HG03066 (cell line): Measurements from ENCODE around the gene ARID4B.

Experiments
- ATAC-seq: cut with Tn5 transposase; IDR thresholded peaks from one replicate; pipeline ENCODE4 v1.9.1; 2021; ENCODE audit warnings: low read depth; ENCODE audit not compliant: unreplicated experiment

ARID4B gene

DNA sequence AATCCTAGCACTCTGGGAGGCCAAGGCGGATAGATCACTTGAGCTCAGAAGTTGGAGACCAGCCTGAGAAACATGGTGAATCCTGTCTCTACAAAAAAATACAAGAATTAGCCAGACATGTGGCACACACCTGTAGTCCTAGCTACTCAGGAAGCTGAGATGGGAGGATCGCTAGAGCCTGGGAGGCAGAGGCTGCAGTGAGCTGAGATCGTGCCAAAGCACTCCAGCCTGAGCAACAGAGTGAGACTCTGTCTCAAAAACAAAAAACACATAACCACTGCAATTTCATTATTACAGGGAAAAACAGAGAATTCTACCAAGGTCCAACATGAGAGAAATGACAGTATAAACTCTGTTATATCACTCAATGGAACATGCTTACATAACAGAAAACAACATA lies 194.9 kb downstream of the ARID4B start:
- no peak for ATAC-seq

GRCh38 chr1:235131961-235132360 lies 196.0 kb downstream of the ARID4B start:
- no peak for ATAC-seq

DNA sequence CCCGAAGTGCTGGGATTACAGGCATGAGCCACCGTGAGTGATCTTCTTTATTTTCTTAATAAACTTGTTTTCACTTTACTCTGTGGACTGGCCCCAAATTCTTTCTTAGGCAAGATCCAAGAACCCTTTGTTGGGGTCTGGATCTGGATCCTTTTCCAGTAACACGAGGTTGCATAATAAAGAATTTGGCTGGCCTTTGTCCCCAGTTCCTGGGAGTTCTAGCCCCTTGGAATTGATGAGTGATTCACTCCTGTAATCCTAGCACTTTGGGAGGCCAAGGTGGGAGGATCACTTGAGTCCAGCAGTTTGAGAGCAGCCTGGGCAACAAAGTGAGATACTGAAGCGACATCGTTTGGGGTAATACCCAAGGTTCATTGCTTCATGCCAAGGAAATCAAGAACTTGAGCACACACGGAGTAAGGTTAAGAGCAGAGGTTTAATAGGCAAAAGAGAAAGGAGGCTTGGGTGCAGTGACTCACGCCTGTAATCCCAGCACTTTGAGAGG lies 197.2 kb downstream of the ARID4B start:
- ATAC-seq: no peak

DNA sequence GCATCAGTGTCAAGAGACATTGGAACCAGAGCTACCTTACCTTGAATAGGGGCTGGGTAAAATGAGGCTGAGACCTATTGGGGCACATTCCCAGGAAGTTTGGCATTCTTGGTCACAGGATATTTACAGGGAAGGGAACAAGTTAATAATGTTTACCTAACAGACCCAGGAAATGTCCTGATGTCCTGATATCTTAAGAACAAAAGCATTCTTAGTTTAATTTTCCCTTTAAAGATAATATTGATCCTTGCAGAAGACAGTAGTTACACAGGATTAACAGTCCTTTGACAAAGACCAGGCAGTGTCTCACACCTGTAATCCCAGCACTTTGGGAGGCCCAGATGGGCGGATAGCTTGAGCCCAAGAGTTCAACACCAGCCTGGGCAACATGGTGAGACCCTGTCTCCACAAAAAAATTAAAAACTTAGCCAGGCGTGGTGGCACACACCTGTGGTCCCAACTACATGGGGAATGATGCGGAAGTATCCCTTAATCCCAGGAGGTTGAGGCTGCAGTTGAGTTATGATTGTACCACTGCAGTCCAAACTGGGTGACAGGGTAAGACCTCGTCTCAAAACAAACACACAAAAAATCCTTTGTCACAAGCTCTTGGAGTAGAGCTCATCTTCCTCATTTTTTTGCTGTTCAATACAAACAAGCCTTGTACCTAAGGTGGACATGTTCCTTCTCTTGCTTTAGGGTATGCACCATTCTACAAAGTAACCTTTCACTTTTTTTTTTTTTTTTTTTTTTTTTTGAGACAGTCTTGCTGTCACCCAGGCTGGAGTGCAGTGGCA lies 198.0 kb downstream of the ARID4B start:
- ATAC-seq: no peak

DNA sequence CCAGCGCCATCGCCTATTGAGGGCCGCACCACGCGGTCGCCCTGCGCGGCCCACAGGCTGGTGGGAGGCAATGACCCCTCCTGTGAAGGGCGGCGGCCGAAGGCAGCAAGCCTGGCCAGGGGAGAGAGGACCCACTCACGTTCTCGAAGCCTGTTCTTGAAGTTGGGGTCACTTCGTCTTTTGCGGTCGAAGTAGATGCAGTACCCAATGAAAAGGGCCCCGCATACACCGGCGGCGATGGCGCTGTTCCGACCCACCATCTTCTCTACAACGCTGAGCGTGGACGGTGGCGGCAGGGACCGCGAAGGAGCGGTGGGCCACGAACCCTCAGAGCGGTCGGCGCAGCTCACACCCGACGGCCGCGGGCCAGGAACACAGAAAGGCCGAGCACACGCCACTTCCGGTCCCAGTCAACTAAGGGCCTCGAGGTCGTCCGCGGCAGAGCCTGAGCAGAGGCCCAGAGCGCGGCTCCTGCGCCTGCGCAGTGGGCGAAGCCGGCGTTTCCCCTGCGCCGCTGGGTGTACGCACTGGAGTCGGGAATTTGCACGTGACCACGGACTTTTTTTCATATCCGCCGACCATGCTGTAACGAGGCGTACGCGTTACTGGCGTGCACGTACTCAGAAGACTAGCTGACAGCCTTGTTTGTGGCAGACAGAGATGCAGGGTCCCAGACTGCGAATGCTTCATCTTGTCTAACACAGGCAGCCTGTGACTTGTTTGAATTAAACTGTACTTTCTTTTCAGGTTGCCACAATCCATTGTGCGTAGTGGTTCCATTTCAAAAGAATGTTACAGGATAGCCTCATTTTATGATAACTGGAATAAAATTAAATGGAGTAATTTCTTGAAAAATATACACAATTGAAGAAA lies 199.3 kb downstream of the ARID4B start, which contains the start of gene TOMM20:
TOMM20 (minus strand) TSS at position 382 of the 873 bp plus-strand sequence; CDS start at position 260, 122 bp downstream.
- peak; percentile 93 for ATAC-seq

DNA sequence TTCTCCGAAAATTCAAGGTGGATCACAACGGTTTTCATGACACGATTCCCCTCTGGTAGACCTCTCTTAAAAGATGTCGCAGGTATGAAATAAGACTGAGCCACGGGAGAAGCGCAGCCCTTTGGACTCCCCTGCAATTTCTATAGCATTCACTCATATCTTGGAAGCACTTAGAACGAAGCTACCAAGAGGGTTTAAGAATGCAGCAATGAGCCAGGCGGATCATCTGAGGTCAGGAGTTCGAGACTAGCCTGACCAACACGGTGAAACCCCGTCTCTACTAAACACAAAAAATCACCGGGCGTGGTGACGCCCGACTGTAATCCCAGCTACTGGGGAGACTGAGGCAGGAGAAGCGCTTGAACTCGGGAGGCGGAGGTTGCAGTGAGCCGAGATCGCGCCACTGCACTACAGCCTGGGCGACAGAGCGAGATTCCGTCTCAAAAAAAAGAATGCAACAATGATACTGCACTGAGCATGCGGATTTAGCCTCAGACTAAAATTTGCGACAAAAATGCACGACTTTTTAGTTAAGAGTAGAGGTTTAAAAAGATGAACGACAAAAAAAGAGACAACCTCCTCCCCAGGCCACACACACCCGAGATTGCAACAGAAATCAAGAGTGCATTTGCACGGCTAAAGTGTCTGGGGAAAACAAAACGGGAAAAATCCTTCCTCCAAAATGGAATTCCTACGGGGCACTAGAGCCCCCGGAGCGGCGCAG lies 200.1 kb downstream of the ARID4B start:
- ATAC-seq: no peak

- no peak for ATAC-seq
Measured at GRCh38 chr1:235127203-235127602, 200.8 kb downstream of the ARID4B start.

DNA sequence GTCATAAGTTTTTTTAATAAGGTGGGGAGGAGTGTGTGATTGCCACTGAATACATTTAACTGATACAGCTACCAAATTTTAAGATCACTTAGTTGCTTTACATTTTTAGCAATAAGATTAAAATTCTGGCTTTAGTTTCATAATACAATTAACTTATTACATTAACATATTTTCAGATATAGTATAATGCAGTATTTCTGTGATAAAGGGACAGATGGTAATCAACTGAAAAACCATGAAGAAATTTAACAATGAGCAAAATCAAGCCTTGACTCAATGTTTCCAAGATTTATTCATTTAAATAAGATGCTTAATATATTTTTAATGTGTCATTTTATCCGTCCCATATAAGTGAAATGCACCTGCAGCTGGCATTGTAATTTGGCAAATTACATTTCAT lies 203.3 kb downstream of the ARID4B start:
- ATAC-seq: no peak

GRCh38 chr1:235124111-235124510 lies 203.9 kb downstream of the ARID4B start:
- ATAC-seq: no peak

- ATAC-seq: no peak
Measured at GRCh38 chr1:235122348-235122747, 205.6 kb downstream of the ARID4B start.
